ENCODE measurements around the gene CHCHD1.
A peak's percentile ranks its signal among the peaks of the same experiment; 100 is the strongest.
"Not testable (repeated sequence)": the region's sequence is repeated elsewhere in the genome, so short reads cannot be mapped to it uniquely, and the experiment has no call there.

Gene CHCHD1

DNA sequence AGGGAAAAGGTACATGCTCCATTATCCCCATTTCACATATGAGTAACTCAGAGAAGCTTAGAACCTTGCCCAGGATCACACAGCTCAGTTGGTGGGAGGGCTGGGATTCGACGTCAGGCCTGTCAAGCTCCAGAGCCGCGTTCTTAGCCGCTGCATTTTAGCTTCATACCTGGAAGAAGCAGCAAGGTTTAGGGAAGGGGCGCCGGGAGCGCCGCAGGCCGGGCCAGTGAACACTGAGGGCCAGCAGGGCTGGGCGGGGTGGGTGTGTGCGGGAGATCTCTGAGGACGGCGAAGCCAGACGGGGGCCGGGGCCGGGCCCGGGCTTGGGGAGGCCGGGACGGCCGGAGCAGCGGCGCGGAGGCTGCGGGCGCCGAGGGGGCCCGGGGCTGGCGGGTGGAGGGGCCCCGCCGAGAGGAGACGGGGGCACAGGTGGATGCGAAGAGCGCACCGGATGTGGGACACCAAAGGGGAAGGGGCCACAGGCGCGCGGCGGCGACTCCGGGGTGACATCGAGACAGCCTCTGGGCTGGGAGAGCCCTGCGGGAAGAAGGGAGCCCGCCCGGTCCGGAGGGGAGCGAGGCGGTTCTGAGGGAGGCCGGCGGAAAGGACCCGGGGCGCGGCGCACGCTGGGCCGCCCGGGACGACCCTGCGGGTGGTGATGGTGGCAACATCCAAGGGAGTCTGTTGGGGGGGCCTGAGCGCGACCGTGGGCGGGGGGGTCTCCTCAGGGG lies 29.1 kb downstream of the CHCHD1 start:
- peak in 1 of 2 donors; percentile 22 for DNase-seq (ENCODE audit: low read depth in 2 of 2, low spot score in 1 of 2)

DNA sequence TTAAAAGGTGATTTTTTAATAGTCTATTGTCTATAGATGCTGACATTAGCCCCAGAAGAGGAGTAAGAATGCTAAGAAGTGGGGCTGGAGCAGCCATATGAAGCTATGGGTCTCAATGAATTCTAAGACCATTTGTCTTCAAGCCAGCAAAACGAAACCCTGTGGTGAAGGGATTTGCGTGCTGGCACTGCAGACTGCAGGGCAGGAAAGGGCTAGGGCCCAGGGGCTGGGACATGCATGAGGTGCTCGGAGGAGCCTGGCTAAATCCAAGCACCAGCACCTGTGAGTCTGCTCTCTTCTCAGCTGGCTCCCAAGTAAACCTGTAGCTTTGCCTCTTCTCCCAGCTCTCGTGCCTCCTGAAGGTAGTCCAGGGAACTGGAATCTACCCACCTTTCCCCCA lies 30.8 kb downstream of the CHCHD1 start:
- DNase-seq (ENCODE audit: low read depth in 2 of 2, low spot score in 1 of 2) = no peak

DNA sequence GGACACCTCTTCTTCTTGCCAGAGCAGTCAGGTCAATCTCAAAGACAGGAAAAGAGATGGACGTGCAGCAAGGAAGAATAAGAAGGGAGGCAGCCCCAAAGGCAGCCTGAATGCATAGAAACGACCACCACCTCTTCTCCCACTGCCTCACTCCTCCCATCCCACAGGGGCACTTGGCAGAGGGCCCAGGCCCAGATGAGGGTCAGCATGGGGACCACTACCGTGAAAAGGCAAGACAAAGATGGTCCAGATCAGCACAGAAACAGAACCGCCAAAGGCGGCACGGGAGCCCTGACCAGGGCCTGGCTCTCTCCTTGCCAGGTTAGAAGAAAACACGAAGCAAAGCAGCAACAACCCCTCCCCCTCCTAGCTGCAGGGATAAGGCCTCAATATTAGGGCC lies 31.5 kb downstream of the CHCHD1 start:
- no peak for DNase-seq (ENCODE audit: low read depth in 2 of 2, low spot score in 1 of 2)

DNA sequence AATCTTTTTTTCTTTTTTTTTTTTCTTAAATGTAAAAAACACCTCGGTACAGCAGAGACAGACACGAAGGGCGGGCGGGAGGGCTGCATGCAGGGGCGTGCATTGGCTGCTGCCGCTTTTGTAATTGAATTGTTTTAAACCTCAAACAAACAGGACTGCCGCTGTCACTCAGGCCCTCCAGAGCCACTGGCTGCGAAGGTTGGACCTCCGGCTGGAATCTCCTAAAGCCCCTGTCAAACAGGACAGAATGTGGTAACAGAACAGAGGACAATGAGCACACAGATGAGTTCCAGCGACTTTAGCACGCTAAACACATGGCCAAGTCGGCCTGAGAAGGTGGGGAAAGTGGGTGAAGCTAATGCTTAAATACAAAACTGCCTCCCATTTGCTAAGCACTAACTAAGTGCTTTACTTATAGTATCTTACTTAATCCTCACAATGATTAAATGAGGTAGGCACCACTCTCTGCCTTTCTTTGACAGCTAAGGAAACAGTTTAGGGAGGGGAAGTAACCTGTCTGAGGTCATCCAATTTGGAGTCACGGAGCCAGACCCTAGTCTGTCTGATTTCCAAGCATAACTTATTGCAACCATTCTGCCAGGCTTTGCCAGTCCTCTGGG lies 32.5 kb downstream of the CHCHD1 start:
- DNase-seq (ENCODE audit: low read depth in 2 of 2, low spot score in 1 of 2) = no peak

DNA sequence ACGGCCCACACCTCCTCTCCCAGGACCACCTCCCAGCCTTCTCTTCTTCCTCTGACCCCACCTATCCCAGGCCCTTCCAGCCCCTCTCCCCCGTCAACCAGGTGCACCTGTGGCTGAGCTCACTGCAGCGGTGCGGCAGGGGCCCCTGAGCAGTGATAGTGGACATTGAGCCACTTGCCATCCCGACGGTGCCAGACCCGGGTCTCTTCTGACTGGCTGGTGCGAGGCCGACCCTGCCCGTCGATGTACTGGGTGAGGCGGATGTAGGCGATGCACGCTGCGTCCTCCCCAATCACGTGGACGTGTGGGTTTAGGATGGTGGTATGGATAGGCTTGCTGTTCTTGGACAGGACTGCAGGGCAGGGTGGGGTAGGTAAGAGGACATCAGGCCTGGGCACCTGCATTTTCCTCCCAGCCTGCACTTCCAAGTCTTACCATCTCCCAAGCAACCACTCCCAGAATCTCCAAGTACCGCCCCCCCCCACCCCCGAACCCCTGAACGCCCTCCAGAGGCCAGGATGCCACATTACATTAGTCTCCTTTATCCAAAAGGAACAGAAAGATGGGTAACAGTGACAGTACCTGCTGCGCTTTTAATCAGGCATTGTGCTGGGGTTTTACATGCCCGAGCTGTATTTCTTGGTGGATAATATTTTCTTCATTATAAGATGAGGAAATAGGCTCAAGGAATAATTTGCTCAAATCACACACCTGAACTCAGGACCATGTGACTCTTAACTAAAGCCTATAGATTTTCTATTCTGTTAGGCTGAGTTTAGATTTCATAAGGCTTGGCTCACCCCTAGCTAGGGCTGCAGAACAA lies 33.3 kb downstream of the CHCHD1 start:
- no peak for DNase-seq (ENCODE audit: low read depth in 2 of 2, low spot score in 1 of 2)

DNA sequence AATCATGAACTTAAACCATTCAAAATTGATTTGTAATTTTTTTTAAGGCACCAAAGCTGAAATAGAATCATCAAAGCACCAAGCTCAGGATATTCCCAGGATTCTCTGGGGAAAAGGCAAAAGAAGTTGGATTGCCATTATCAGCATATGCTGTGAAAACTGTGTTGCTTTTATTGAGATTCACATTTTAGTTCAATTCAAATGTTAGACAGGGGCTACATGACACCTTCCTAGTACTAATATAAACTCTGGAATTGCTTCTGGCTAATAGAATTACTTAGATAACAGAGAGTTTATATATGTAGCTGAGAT lies 33.8 kb downstream of the CHCHD1 start:
- DNase-seq (ENCODE audit: low read depth in 2 of 2, low spot score in 1 of 2) = no peak

DNA sequence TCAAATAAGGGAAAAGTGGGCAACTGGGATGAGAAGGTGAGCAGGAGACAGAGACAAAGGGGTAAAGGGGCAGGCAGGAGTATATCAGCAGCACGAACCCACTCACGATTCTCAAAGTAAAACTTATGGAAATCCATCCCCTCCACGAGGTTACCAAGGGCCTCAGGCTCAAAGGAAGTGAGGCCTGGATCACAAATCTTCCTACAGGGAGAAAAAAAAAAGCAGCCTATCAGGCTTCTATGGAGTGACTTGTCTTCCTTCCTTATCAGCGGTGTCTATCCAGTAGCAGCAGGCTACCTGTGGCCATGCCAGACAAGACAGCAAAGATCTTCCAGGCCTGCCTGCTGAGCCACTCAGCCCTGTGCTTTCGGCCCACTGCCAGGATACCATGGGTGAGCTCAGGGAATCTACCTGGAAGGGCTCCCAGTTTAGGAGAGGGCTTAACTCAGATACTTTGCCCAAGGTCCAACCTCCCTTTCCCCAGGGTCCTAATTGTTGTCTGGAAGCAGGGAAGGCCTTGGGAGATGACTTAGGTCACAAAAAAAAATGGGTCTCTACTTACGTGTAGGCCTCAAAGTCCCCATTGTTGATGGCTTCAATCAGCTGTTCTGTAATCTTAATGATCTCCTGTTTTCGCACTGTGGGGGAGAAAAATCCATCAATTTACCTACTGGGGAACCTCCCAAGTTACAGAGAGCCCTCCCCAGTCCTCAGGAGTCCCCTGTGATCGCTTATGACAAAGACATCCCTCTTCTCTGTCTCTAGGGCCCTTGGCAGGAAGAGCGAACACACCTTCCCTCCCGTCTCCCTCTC lies 35.3 kb downstream of the CHCHD1 start:
- DNase-seq (ENCODE audit: low read depth in 2 of 2, low spot score in 1 of 2) = no peak

DNA sequence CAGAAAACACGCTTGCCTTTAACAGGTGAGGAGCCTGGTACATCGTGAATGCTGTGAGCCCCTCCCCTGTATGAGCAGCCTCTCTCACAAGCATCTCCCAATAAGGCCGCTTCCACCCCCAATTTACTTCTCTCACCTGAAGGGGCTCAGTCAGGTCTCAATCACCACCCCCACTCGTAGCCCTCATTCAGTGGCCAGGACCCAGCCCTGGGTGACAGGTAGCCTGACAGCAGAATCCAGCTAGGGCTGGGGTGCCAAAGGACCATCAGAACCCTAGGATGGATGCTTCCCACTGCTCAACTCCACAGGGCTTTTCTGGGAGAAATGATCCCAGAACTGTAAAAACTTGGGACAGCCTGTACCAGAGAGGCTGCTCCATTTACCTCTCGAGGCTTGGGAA lies 36.0 kb downstream of the CHCHD1 start:
- DNase-seq (ENCODE audit: low read depth in 2 of 2, low spot score in 1 of 2) = no peak

DNA sequence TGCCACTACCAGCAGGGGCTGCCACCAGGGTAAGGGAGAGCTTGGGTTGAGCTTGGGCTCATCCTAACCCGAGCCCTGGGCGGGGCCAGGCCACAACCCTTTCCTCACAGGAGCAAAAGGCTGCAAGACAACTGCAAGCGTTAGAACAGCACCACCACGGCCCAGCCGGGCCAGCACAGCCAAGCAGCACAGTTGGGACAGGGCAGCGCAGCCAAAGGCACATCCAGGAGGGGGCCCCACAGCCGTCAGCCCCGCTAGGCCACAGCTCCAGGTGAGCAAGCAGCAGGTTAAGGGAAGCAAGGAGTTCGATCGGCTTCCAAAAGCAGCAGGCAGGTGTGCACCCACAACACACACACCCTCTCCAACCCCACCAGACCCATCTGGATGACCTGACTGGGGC lies 36.6 kb downstream of the CHCHD1 start:
- DNase-seq (ENCODE audit: low read depth in 2 of 2, low spot score in 1 of 2) = no peak

DNA sequence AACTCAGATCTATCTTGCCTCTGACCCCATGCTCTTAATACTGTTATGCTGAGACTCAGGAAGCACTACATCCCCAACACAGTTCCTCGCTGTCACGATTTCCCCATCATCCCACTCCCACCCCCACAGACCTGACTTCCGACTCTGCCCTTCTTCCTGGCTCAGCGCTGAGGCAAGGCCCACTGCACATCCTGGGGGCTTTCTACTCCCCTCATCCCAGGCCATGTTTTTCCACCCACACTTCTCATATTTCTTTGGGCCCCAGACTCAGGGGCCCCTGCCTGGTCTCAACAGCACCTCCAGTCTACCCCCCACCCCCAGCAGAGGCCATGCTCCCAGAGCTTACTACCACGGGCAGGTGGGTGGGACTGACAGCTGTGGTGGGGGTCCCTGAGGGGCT lies 37.2 kb downstream of the CHCHD1 start:
- DNase-seq (ENCODE audit: low read depth in 2 of 2, low spot score in 1 of 2) = no peak

DNA sequence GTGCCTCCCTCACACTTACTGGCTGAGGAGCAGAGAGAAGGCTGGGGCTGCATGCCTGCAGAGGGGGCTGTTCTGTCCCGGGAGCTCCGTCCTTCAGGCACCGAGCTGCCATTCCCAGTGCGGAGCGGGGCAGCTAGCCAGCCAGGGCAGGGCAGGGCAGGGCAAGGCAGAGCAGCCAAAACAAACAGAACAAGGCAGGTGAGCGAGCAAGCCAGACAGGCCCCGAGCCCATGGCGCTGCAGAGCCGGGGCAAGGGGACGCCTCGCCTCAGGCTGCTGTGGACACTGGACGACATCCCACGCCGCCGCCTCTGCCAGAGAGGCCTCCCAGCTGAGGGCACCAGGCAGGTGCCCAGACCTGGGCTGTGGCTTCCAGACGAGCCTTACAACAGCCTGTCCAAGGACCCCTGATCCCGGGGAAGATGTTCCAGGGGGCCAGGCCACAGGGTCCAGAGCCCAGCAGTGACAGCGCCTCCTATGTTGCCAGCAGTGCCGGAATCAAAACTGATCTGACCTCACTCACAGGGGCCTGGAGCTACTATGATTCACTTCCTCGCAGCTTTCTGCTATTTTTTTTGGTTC lies 37.8 kb downstream of the CHCHD1 start:
- no peak for DNase-seq (ENCODE audit: low read depth in 2 of 2, low spot score in 1 of 2)

DNA sequence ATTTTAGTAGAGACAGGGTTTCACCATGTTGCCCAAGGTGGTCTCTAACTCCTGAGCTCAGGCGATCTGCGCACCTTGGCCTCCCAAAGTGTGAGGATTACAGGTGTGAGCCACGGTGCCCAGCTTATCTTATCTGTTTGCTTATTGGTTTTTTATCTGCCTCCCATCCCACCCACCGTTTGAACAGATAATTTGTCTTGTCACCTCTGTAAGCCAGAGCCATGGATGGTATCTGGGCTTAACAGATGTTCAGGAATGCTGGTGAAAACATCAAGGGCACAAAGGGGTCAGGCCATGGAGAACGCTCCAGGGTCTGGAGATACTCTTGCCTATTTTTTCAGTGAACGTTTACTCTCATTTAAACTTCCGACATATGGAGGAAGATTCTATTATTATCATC lies 41.5 kb downstream of the CHCHD1 start:
- no peak for DNase-seq (ENCODE audit: low read depth in 2 of 2, low spot score in 1 of 2)

DNA sequence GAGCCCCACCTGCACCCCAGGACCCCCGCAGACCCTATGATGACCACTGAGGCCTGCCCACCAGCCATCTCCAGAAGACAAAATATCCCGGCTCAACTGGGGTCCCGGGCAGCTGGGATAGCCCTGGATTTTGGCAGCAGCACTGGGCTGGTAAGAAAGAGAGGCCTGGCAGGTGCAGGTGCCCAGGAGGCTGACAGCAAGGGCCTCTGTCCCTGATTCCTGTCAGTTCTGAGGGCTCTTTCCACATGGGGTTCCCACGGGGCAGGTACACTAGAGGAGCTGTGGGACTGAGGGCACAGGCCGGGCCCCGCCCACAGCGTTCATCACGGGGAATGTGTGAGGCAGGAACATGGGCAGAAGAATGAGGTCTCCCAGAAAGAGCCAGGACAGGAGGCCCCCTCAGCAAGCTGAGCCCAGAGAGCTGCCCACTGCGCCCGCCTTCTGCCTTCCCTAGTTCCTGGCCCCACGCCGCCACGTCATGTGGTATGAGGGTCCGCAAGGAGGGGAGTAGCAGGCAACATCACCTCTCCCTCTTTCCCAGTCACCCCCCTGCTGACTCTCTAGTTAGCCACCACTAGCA lies 42.4 kb downstream of the CHCHD1 start:
- DNase-seq (ENCODE audit: low read depth in 2 of 2, low spot score in 1 of 2) = no peak

DNA sequence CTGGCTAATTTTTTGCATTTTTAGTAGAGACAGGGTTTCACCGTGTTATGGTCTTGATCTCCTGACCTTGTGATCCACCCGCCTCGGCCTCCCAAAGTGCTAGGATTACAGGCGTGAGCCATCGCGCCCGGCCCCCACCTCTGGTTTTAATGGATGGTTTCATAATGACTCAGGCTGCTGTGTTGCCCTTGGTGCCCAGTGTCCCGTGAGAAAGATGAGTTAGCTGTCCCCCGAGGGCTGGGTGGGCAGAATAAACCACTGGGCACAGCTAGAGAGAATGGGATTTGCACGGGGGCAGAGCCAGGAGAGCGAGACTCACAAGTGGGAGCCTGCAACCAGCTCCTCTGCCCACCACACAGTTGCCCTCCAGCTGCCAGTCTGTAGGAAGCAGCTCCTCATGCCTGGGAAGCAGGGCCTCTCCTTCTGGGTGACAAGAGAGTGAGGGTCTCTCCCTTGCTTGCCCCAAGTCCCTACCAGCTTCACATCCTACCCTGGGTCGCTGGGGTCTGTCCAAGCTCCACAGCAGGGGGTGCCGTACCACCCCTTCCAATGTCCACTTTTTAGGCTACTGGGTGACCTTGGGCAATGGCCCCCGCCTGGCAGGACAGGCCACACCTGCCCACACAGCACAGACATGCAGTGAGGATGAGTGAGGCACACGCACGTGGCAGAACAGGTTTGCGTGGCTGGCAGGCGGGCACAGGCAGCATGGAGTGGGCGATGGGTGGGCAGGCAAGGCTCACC lies 45.7 kb downstream of the CHCHD1 start:
- no peak for DNase-seq (ENCODE audit: low read depth in 2 of 2, low spot score in 1 of 2)

DNA sequence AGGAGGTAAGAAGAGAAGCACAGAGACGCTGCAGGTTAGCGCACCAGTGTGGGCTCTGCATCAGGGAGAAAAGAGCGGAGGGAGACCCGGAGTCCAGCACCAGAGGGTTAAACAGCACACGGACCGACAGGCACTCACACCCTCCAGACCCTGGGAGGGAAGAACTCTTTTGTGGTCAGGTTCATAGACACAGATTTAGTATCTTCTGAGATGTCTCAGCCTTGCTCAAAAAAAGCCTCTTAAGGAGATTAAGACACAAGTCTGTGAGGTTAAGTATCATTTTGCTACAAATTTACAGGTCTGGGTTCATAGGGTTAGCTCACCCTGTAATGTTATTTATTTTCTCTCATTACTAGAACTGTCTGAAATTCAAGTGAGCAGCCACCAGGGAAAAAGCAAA lies 46.3 kb downstream of the CHCHD1 start:
- DNase-seq (ENCODE audit: low read depth in 2 of 2, low spot score in 1 of 2) = no peak

DNA sequence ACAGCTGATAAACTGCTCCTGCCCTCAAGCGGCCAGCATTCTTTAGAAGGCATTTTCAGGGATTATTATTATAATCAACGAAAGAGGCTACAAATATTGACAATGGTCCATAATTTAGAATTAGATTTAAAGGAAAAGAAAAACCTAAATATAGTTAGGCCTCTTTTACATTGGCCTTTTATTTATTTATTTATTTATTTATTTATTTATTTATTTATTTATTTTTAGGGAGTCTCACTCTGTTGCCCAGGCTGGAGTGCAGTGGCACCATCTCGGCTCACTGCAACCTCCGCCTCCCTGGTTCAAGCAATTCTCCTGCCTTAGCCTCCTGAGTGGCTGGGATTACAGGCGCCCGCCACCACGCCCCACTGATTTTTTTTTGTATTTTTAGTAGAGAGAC lies 47.2 kb downstream of the CHCHD1 start:
- not testable (repeated sequence) for DNase-seq (ENCODE audit: low read depth in 2 of 2, low spot score in 1 of 2)
